GM18499 (cell line): Measurements from ENCODE around the gene F11R.
"Not testable (repeated sequence)": the region's sequence is repeated elsewhere in the genome, so short reads cannot be mapped to it uniquely, and the experiment has no call there.

Source experiments
- ATAC-seq: cut with Tn5 transposase; IDR thresholded peaks from one replicate; pipeline ENCODE4 v1.9.1; 2021; ENCODE audit warnings: moderate number of reproducible peaks; ENCODE audit not compliant: insufficient read depth, unreplicated experiment

The F11R gene

GRCh38 chr1:161017181-161017580 lies 3.8 kb downstream of the F11R start:
- ATAC-seq: not testable (repeated sequence)

DNA sequence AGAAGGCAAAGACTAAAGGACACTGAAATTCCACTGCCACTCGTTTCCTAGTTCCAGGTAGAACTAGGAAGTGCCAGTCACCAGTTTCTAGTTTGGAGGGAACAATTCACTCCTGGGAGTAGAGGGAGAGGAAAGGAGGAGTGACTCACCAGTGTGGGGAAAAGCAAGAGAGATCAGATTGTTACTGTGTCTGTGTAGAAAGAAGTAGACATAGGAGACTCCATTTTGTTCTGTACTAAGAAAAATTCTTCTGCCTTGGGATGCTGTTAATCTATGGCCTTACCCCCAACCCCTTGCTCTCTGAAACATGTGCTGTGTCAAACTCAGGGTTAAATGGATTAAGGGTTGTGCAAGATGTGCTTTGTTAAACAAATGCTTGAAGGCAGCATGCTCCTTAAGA lies 4.3 kb downstream of the F11R start:
- ATAC-seq: not testable (repeated sequence)

DNA sequence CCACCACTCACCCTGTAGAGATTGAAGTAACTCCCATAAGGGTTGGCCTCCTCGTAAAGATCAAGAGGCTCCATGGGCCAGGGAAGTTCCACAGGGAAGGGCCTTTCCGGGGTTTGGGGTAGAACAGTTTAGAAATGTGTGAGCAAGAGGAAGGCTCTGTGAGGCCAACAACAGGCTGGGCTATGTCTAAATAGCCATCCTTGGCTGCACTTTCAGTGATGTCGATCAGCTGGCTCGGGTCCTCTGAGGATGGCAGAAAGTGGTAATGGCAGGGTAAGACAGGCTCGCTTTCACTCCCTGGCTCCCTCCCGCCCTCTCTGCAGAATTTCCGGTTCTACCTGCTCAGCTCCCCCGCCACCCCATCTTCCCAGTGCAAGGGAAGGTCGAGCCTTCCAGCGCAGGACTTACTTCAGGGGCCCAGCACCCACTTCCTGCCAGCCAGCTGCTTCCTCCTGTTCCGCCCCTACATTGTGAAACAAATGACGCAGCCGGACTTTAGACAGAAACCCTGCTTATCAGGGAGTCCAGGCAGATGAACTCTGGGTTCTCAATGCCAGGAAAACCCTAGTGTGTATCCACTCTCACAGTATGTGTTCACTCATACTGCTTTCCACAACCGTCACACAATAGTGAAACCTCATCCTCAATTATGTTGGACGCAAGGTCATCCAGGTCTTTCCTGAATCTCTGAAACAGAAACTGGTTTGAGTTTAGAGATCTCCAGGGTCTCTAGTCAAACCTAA lies 7.3 kb downstream of the F11R start:
- peak; percentile 57 for ATAC-seq

GRCh38 chr1:161013131-161013487 lies 7.8 kb downstream of the F11R start:
- no peak for ATAC-seq

DNA sequence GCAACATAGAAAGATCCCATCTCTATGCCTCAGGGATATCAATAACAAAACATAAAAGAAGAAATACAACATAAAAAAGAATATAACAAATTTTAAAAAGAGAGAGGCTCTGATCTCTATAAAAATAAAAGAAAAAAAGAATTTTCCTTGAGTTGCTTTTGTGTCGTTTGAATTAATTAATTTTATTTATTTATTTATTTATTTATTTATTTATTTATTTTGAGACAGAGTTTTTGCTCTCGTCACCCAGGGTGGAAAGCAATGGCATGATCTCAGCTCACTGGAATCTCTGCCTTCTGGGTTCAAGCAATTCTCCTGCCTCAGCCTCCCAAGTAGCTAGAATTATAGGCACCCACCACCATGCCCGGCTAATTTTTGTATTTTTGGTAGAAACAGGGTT lies 8.5 kb downstream of the F11R start:
- no peak for ATAC-seq

GRCh38 chr1:161009602-161010211 lies 11.2 kb downstream of the F11R start:
- ATAC-seq: no peak

- ATAC-seq: no peak
Measured at GRCh38 chr1:161008869-161009510, 12.0 kb downstream of the F11R start.

- ATAC-seq: no peak
Measured at GRCh38 chr1:161007369-161007768, 13.6 kb downstream of the F11R start.

DNA sequence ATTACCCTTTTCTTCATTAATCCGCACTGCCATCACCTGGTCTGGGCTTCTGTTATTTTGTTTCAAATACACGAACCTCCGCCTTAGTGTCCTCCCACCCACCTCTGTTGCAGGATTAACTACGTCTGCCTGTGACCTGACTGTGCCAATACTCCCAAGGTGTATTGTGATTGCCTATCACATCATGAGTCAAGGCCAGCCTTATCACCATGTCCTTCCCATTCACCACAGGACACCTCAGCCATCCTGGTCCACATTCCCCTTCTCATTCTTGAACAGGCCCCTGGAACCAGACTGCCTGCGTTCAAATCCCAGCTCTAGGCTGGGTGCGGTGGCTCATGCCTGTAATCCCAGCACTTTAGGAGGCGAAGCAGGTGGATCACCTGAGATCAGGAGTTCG lies 14.4 kb downstream of the F11R start:
- no peak for ATAC-seq

DNA sequence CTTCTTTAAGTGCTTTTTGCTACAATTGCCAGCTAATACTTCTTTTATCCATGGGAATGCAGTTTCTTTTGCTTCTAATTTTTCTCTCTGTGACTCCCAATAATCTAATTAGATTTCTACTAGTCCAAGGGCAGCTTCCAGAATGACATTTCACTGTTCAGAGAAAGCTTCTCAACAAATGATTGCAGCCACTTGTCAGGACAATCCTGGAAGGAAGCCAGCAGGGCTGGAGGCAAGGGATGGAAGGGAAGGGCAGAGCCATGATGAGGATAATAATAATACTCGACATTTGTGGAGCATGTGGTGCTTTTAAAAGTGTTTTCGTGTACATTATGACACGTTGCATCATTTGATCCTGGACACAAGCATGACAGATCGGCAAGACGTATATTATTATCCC lies 19.4 kb downstream of the F11R start:
- ATAC-seq: no peak

- ATAC-seq: no peak
Measured at GRCh38 chr1:161000736-161001480, 20.0 kb downstream of the F11R start.

DNA sequence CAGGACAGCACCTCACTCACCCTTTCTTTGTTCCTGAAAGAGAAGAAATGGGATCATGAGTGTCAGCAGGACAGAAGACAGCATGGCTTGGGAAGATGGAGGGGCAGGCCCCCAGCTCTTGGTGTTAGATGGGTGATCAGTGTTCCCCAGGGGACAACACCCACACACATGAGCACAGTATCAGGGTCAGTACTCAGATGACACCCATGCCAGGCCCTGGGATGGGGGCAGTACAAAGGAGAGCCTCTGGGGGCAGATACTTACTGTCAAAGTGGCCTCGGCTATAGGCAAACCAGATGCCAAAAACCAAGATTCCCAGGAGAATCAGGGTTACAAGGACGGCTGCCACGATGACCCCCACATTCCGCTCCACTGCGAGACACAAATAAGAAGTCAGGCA lies 21.6 kb downstream of the F11R start:
- no peak for ATAC-seq

GRCh38 chr1:160997323-160998038 lies 23.5 kb downstream of the F11R start:
- no peak for ATAC-seq

- no peak for ATAC-seq
Measured at GRCh38 chr1:160996178-160996577, 24.8 kb downstream of the F11R start.

DNA sequence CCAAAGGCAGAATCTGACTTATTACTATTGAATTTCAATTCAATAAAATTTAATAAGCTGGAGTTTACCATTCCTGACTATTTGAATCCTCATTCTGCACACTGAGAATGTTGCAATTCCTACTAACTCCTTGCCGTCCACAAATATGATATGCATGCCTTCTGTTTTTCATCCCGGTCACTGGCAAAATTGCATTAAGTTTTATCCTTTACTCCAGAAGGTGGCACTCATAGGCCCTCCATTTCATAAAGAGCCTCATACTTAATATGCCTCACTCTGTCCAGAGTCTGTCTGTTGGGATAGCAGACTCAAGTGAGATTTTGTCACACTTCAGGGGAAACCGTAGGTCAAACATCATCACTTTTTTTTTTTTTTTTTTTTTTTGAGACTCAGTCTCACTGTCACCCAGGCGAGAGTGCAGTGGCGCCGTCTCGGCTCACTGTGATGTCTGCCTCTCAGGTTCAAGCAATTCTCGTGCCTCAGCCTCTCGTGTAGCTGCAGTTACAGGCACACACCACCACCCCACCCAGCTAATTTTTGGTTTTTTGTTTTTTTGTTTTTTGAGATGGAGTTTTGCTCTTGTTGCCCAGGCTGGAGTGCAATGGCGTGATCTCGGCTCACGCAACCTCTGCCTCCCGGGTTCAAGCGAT lies 27.3 kb downstream of the F11R start:
- no peak for ATAC-seq

DNA sequence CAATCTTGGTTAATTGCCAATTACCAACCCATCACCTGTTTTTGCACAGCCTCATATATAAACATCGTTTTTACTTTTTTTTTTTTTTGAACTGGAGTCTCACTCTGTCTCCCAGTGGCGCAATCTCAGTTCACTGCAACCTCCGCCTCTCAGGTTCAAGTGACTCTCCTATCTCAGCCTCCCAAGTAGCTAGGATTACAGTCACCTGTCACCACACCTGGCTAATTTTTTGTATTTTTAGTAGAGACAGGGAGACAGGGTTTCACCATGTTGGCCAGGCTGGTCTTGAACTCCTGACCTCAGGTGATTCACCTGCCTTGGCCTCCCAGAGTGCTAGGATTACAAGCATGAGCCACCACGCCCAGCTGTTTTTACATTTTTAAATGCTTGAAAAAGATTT lies 28.9 kb downstream of the F11R start:
- not testable (repeated sequence) for ATAC-seq

GRCh38 chr1:160987359-160988050 lies 33.4 kb downstream of the F11R start:
- no peak for ATAC-seq

DNA sequence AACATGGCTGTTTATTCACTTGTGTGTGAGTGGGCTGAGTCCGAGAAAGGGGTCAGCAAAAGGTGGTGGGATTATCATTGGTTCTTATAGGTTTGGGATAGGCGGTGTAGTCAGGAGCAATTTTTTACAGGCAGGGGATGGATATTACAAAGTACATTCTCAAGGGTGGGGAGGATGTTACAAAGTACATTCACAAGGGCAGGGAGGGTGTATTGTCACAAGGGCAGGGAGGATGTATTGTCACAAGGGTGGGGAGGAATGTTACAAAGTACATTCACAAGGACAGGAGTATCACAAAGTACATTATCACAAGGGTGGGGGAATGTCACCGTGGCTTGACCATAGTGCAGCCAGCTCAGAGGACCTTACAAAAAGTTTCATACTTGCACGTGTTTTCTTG lies 35.2 kb downstream of the F11R start:
- ATAC-seq: no peak
